Hepatocyte (in vitro differentiated cells): ENCODE data around the gene SLC6A3. TPM values are rescaled to one million over a fixed set of nuclear protein-coding genes. Genes with fewer than 3 reads are reported as not detected.

ENCODE experiments used
- DNase-seq: peaks from one replicate; pipeline ENCODE4 v3.0.0-alpha.2; 2016; ENCODE audit warnings: low spot score
- H2AFZ ChIP-seq: fragments of 200-600 bp; sonication (generic); 2 replicates; pipeline ENCODE4 v1.6.0; 2016; ENCODE audit warnings: antibody characterized with exemption, mild to moderate bottlenecking
- H3K27ac ChIP-seq: fragments of 200-600 bp; sonication (generic); 2 replicates; pipeline ENCODE4 v1.5.1; 2016; ENCODE audit warnings: mild to moderate bottlenecking
- H3K27me3 ChIP-seq: fragments of 200-600 bp; sonication (generic); 2 replicates; pipeline ENCODE4 v1.6.1; 2016
- H3K36me3 ChIP-seq: fragments of 200-600 bp; sonication (generic); replicated peaks from 2 replicates; pipeline ENCODE4 v1.5.1; 2016; ENCODE audit warnings: low read depth; ENCODE audit not compliant: insufficient read depth
- H3K4me1 ChIP-seq: fragments of 200-600 bp; sonication (generic); 2 replicates; pipeline ENCODE4 v1.5.1; 2016; ENCODE audit warnings: mild to moderate bottlenecking, moderate library complexity; ENCODE audit not compliant: insufficient read depth
- H3K4me2 ChIP-seq: fragments of 200-600 bp; sonication (generic); 2 replicates; pipeline ENCODE4 v1.6.0; 2016
- H3K4me3 ChIP-seq: fragments of 200-600 bp; sonication (generic); 2 replicates; pipeline ENCODE4 v1.5.1; 2016; ENCODE audit warnings: mild to moderate bottlenecking
- H3K79me2 ChIP-seq: fragments of 200-600 bp; sonication (generic); 2 replicates; pipeline ENCODE4 v1.6.0; 2017; ENCODE audit warnings: mild to moderate bottlenecking
- H3K9me2 ChIP-seq: fragments of 200-600 bp; sonication (generic); replicated peaks from 2 replicates; pipeline ENCODE4 v1.6.0; 2017; ENCODE audit warnings: mild to moderate bottlenecking; ENCODE audit not compliant: insufficient read depth
- H3K9me3 ChIP-seq: fragments of 200-600 bp; sonication (generic); 2 replicates; pipeline ENCODE4 v1.5.1; 2016; ENCODE audit warnings: low read depth, mild to moderate bottlenecking
- H4K20me1 ChIP-seq: fragments of 200-600 bp; sonication (generic); 2 replicates; pipeline ENCODE4 v1.6.0; 2016; ENCODE audit warnings: mild to moderate bottlenecking; ENCODE audit not compliant: insufficient read depth, poor library complexity, severe bottlenecking
- CTCF ChIP-seq: fragments of 200-600 bp; sonication (generic); IDR thresholded peaks from 2 replicates; pipeline ENCODE4 v1.5.1; 2016; ENCODE audit warnings: antibody characterized with exemption, mild to moderate bottlenecking; ENCODE audit not compliant: poor library complexity
- EZH2 ChIP-seq: fragments of 200-600 bp; sonication (generic); IDR thresholded peaks from 2 replicates; pipeline ENCODE4 v1.6.1; 2016; ENCODE audit warnings: antibody characterized with exemption, mild to moderate bottlenecking, borderline replicate concordance
- EZH2phosphoT487 ChIP-seq: fragments of 200-600 bp; sonication (generic); IDR thresholded peaks from one replicate; pipeline ENCODE4 v1.6.1; 2018; ENCODE audit warnings: antibody characterized with exemption, mild to moderate bottlenecking, low read depth, moderate library complexity; ENCODE audit not compliant: unreplicated experiment, severe bottlenecking
- WGBS: methylation state at CpG from one replicate; pipeline ENCODE4 v1.1.6; 2016; ENCODE audit warnings: low lambda C conversion rate; ENCODE audit errors: missing lambda C conversion rate; 5-methylcytosine and 5-hydroxymethylcytosine counted together
- polyA plus RNA-seq: library from polyadenylated mRNA; unstranded; fragments of >200 nt; fragmentation: Nextera tagmentation; extraction: Ambion mirVana; gene quantifications from 2 replicates; pipeline ENCODE4 v1.2.1, GENCODE V29; 2016
- total RNA-seq: library from RNA; depleted of rRNA; stranded (reverse); fragments of >200 nt; gene quantifications from 2 replicates; pipeline ENCODE4 v1.2.3, GENCODE V29; 2014

The SLC6A3 gene
- total and polyA plus RNA-seq, 2 experiments from 2014 or later: not detected

DNA sequence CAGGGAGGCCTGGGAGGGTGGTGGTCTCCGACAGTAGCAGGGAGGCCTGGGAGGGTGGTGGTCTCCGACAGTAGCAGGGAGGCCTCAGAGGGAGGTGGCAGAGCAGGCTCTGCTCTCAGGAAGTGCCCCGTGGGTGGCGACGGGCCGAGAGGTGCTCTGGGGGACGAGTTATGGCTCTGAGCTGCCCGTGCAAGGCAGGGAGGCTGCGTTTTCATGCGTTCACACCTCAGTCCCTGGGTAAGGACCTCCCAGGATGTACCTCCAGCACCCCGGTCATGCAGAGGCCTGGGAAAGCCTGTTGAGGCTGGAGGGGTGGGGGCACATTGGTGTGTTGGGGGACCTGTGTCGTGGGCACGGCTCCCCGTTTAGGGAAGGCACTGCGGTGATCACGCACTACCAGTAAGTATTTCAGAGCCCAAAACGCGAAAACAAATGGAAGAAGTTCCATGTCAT lies 63.0 kb downstream of the SLC6A3 start:
- H3K4me3 ChIP-seq: no peak overlapping the region
- no peak for DNase-seq
- TF ChIP-seq EZH2phosphoT487: no peak
- no peak for TF ChIP-seq CTCF
- TF ChIP-seq EZH2: no peak
- 93% methylated on average over 17 of the region's 18 CpGs for WGBS
- H3K9me3 ChIP-seq: no peaks in the 10 kb centered on the region
- H3K4me1 ChIP-seq: peaks cover 8% of the 10 kb centered on the region
- no peaks in the 10 kb centered on the region for H4K20me1 ChIP-seq
- H3K36me3 ChIP-seq: no peaks in the 10 kb centered on the region
- H2AFZ ChIP-seq: no peak overlapping the region
- H3K79me2 ChIP-seq: no peaks in the 10 kb centered on the region
- no peaks in the 10 kb centered on the region for H3K9me2 ChIP-seq
- peaks cover 7% of the 10 kb centered on the region for H3K27me3 ChIP-seq
- H3K27ac ChIP-seq: no peak overlapping the region
- H3K4me2 ChIP-seq: no peak overlapping the region

DNA sequence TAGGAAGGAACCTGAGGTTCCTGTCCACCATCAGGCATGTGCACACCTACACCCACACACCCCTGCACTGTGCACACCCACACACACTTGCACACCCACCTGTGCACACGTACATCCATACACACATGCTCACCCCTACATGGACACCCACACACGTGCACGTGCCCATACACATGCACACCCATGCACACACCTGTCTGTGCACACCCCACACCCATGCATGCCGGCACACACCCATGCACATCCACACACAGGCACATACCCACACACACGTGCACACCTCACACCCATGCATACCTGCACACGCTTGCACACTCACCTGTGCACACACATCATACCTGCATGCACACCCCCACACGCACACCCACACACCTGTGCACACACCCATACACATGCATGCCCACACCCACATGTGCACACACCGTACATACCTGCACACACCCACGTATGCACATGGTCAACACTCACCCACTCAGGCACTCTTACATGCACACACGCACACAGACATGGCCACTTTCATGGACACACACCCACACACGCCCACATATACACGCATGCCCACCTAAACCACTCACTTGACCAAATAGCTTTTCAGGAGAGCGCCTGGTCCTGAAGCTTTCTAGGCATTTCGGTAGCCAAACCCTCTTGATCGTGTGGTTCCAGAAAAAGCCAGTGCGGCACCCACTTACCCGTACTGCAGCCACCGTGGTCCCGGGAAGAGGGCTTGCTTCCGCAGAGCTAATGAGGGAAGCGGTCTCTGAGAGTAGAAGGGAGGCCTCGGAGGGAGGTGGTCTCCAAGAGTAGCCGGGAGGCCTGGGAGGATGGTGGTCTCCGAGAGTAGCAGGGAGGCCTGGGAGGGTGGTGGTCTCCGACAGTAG lies 63.6 kb downstream of the SLC6A3 start:
- DNase-seq: no peak
- H3K27ac ChIP-seq: no peak overlapping the region
- no peaks in the 10 kb centered on the region for H4K20me1 ChIP-seq
- no peak overlapping the region for H3K4me2 ChIP-seq
- no peaks in the 10 kb centered on the region for H3K9me3 ChIP-seq
- H3K4me3 ChIP-seq: no peak overlapping the region
- H3K4me1 ChIP-seq: peaks cover 8% of the 10 kb centered on the region
- no peaks in the 10 kb centered on the region for H3K36me3 ChIP-seq
- H3K79me2 ChIP-seq: no peaks in the 10 kb centered on the region
- H2AFZ ChIP-seq: no peak overlapping the region
- H3K9me2 ChIP-seq: no peaks in the 10 kb centered on the region
- WGBS: 91% methylated on average over 25 of the region's 25 CpGs
- H3K27me3 ChIP-seq: peaks cover under 1% of the 10 kb centered on the region
- TF ChIP-seq EZH2: no peak
- TF ChIP-seq CTCF: no peak
- no peak for TF ChIP-seq EZH2phosphoT487

DNA sequence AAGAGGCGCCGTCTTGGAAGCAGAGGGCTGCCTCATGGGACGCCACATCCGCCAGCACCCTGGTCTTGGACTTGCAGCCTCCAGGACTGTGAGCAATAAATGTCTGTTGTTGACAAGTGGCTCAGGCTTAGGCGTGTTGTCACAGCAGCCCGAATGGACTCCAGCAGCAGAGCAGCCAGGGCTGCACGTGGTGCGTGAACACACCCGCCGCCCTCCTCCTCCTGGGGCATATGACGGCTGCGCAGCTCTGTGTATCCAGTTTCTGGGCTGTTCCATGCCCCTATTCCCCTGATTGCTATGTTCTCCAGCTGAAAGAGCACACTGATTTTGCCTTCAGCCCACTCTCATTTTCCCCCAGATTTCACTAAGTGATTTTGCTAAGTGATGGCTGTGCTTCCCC lies 64.3 kb downstream of the SLC6A3 start:
- Histone ChIP-seq H2AFZ (no peak overlapping the region), H3K79me2 (no peaks in the 10 kb centered on the region), H3K4me2 (peak overlapping the region; percentile 73), H3K4me1 (peaks cover 8% of the 10 kb centered on the region), H4K20me1 (no peaks in the 10 kb centered on the region), H3K9me2 (no peaks in the 10 kb centered on the region), H3K9me3 (no peaks in the 10 kb centered on the region), H3K4me3 (no peak overlapping the region), H3K27me3 (no peaks in the 10 kb centered on the region), H3K27ac (peak overlapping the region; percentile 28), H3K36me3 (no peaks in the 10 kb centered on the region)
- 65% methylated on average over 12 of the region's 12 CpGs for WGBS
- TF ChIP-seq EZH2phosphoT487 (no peak), CTCF (no peak), EZH2 (no peak)
- peak; percentile 67 for DNase-seq
